Measurements from ENCODE around the gene ADCY9. TPM values are rescaled to one million over a fixed set of nuclear protein-coding genes. Genes with fewer than 3 reads are reported as not detected.

Gene ADCY9
- total RNA-seq, 2 donors from 2014 or later = 1.2 to 3.3 TPM

GRCh38 chr16:3915426-3916260 lies 200.6 kb downstream of the ADCY9 start:
- H3K4me3 Mint-ChIP-seq = no peak overlapping the region
- no peak overlapping the region for H3K27ac Mint-ChIP-seq

GRCh38 chr16:3912897-3913296 lies 203.3 kb downstream of the ADCY9 start:
- no peaks in the 10 kb centered on the region for H3K27me3 ChIP-seq (ENCODE audit: control insufficient read depth, insufficient read depth, low read length, poor library complexity, severe bottlenecking)
- H3K27ac Mint-ChIP-seq = no peak overlapping the region
- no peak overlapping the region for H3K27ac ChIP-seq (ENCODE audit: low read depth, low read length)
- 92 to 93% methylated on average over 4 to 6 of the region's 6 CpGs for WGBS, 2 experiments (ENCODE audit: insufficient coverage in 1 of 2, insufficient read length in 1 of 2)
- no peaks in the 10 kb centered on the region for H3K36me3 Mint-ChIP-seq (ENCODE audit: low read depth)
- no peak overlapping the region for H3K4me3 Mint-ChIP-seq
- H3K36me3 ChIP-seq (ENCODE audit: control insufficient read depth, insufficient read depth, low read length) = no peaks in the 10 kb centered on the region
- no peak overlapping the region for H3K4me3 ChIP-seq (ENCODE audit: low read length)
- H3K9ac ChIP-seq (ENCODE audit: extremely low read depth, low read length, poor library complexity, severe bottlenecking) = no peak overlapping the region
- H3K9me3 Mint-ChIP-seq = peaks cover 17% of the 10 kb centered on the region
- no peaks in the 10 kb centered on the region for H3K4me1 Mint-ChIP-seq
- DNase-seq = no peak
- no peaks in the 10 kb centered on the region for H3K4me1 ChIP-seq (ENCODE audit: control insufficient read depth, insufficient read depth, low read length)
- TF ChIP-seq, protein P1, sequence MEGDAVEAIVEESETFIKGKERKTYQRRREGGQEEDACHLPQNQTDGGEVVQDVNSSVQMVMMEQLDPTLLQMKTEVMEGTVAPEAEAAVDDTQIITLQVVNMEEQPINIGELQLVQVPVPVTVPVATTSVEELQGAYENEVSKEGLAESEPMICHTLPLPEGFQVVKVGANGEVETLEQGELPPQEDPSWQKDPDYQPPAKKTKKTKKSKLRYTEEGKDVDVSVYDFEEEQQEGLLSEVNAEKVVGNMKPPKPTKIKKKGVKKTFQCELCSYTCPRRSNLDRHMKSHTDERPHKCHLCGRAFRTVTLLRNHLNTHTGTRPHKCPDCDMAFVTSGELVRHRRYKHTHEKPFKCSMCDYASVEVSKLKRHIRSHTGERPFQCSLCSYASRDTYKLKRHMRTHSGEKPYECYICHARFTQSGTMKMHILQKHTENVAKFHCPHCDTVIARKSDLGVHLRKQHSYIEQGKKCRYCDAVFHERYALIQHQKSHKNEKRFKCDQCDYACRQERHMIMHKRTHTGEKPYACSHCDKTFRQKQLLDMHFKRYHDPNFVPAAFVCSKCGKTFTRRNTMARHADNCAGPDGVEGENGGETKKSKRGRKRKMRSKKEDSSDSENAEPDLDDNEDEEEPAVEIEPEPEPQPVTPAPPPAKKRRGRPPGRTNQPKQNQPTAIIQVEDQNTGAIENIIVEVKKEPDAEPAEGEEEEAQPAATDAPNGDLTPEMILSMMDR (conservative IDR thresholded peaks at IDR 0.05) = no peak
- H3K9me3 ChIP-seq (ENCODE audit: control insufficient read depth, low read length) = no peaks in the 10 kb centered on the region
- no peaks in the 10 kb centered on the region for H3K27me3 Mint-ChIP-seq (ENCODE audit: insufficient read depth)

More at GRCh38 chr16:3915426-3916260, 200.6 kb downstream of the ADCY9 start:
- H3K27me3 ChIP-seq (ENCODE audit: control insufficient read depth, insufficient read depth, low read length, poor library complexity, severe bottlenecking) = no peaks in the 10 kb centered on the region
- no peaks in the 10 kb centered on the region for H3K4me1 ChIP-seq (ENCODE audit: control insufficient read depth, insufficient read depth, low read length)
- WGBS, 2 experiments (ENCODE audit: insufficient coverage in 1 of 2, insufficient read length in 1 of 2) = 90 to 94% methylated on average over 8 to 17 of the region's 17 CpGs
- H3K4me1 Mint-ChIP-seq = no peaks in the 10 kb centered on the region
- no peak overlapping the region for H3K27ac ChIP-seq (ENCODE audit: low read depth, low read length)
- DNase-seq = no peak
- H3K27me3 Mint-ChIP-seq (ENCODE audit: insufficient read depth) = no peaks in the 10 kb centered on the region
- TF ChIP-seq, protein P1 (conservative IDR thresholded peaks at IDR 0.05) = no peak
- H3K9me3 ChIP-seq (ENCODE audit: control insufficient read depth, low read length) = peaks cover 7% of the 10 kb centered on the region
- H3K9ac ChIP-seq (ENCODE audit: extremely low read depth, low read length, poor library complexity, severe bottlenecking) = no peak overlapping the region
- H3K36me3 ChIP-seq (ENCODE audit: control insufficient read depth, insufficient read depth, low read length) = no peaks in the 10 kb centered on the region
- H3K36me3 Mint-ChIP-seq (ENCODE audit: low read depth) = no peaks in the 10 kb centered on the region
- no peak overlapping the region for H3K4me3 ChIP-seq (ENCODE audit: low read length)
- peaks cover 38% of the 10 kb centered on the region for H3K9me3 Mint-ChIP-seq

Other genes starting within 250 kb of the ADCY9 start
- gene CREBBP, start 235.7 kb downstream of the ADCY9 start, total RNA-seq = 100 to 1,000 TPM in 1 of 2 donors, 10 to 100 TPM in 1; 71.1 to 103 TPM
- not detected for gene SRL, start 125.6 kb upstream of the ADCY9 start, total RNA-seq
- gene TFAP4, start 156.6 kb upstream of the ADCY9 start, total RNA-seq = 10 to 100 TPM; 28.2 to 30.1 TPM
- gene GLIS2, start 199.6 kb upstream of the ADCY9 start, total RNA-seq = 10 to 100 TPM in 1 of 2 donors, 1 to 10 TPM in 1; 9.1 to 13.2 TPM
- 10 to 100 TPM; 57.7 to 66.2 TPM for gene PAM16, start 234.9 kb upstream of the ADCY9 start, total RNA-seq

Measured in endodermal cell (in vitro differentiated cells).